Sigmoid colon (tissue), 4 donors: ENCODE results near the gene UBE2Q1.

ENCODE experiments used
- EP300 ChIP-seq, 4 donors: sonication (generic); formaldehyde crosslinking; IDR thresholded peaks; one replicate each; pipeline ENCODE4 v1.6.1; 2017; ENCODE audit warnings: antibody characterized with exemption in 4 of 4
- POLR2A ChIP-seq, 2 donors: fragments of 450-650 bp; IDR thresholded peaks; one replicate each; pipeline ENCODE4 v1.6.1; 2016; ENCODE audit warnings: antibody characterized with exemption in 2 of 2, mild to moderate bottlenecking in 2 of 2, moderate library complexity in 2 of 2
- POLR2AphosphoS5 ChIP-seq, 4 donors: sonication (generic); formaldehyde crosslinking; IDR thresholded peaks; one replicate each; pipeline ENCODE4 v1.6.1; 2017; ENCODE audit warnings: antibody characterized with exemption in 4 of 4
- TF ChIP-seq, protein P1 (sequence below), 4 experiments: fragments of 450-650 bp in 3 of 4; fragments of 200-600 bp in 1 of 4; IDR thresholded peaks; one replicate each; pipeline ENCODE4 v1.5.1; 2016 to 2019; ENCODE audit warnings: antibody characterized with exemption in 4 of 4, mild to moderate bottlenecking in 3 of 4, moderate library complexity in 2 of 4

DNA sequence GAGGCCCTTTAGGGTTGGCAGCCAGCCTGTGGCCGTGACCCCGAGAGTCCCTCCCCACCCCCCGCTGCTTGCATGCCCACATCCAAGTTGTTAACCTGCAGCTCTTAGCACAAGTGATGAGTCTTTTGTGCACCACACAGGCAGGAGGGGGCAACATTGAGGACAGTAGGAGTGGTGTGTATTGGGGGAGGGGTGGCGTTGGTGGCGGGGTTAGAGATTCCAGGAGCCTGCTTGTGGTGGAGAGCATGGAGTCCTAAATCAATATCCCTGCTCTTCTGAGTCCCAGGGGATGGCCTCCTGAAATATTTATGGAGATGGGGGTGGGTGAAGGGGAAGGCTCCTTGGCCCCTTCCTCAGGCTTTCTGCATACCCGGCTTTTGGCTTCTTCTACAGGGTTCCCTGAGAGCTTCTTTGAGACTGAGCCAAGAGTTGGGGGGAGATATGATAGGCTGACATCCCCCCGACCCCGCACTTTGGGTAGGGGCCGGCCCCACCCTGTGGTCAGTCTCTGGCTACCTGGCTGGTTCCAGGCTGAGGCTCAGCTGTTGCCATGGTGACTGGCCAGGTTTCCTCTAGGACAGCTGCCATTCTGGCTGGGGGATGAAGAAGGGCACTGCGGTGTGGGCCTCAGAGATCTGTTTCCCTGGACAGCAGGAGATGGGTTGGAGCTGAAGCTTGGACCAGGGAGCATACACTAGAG lies 14.2 kb upstream of the UBE2Q1 start:
- TF ChIP-seq, protein P1, sequence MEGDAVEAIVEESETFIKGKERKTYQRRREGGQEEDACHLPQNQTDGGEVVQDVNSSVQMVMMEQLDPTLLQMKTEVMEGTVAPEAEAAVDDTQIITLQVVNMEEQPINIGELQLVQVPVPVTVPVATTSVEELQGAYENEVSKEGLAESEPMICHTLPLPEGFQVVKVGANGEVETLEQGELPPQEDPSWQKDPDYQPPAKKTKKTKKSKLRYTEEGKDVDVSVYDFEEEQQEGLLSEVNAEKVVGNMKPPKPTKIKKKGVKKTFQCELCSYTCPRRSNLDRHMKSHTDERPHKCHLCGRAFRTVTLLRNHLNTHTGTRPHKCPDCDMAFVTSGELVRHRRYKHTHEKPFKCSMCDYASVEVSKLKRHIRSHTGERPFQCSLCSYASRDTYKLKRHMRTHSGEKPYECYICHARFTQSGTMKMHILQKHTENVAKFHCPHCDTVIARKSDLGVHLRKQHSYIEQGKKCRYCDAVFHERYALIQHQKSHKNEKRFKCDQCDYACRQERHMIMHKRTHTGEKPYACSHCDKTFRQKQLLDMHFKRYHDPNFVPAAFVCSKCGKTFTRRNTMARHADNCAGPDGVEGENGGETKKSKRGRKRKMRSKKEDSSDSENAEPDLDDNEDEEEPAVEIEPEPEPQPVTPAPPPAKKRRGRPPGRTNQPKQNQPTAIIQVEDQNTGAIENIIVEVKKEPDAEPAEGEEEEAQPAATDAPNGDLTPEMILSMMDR (IDR thresholded peaks at IDR 0.05): no peak
- TF ChIP-seq POLR2A (IDR thresholded peaks at IDR 0.05): no peak
- no peak for TF ChIP-seq POLR2AphosphoS5 (IDR thresholded peaks at IDR 0.05)
- no peak for TF ChIP-seq EP300 (IDR thresholded peaks at IDR 0.05)
